Measurements from ENCODE around the gene NT5DC1.

Gene NT5DC1

DNA sequence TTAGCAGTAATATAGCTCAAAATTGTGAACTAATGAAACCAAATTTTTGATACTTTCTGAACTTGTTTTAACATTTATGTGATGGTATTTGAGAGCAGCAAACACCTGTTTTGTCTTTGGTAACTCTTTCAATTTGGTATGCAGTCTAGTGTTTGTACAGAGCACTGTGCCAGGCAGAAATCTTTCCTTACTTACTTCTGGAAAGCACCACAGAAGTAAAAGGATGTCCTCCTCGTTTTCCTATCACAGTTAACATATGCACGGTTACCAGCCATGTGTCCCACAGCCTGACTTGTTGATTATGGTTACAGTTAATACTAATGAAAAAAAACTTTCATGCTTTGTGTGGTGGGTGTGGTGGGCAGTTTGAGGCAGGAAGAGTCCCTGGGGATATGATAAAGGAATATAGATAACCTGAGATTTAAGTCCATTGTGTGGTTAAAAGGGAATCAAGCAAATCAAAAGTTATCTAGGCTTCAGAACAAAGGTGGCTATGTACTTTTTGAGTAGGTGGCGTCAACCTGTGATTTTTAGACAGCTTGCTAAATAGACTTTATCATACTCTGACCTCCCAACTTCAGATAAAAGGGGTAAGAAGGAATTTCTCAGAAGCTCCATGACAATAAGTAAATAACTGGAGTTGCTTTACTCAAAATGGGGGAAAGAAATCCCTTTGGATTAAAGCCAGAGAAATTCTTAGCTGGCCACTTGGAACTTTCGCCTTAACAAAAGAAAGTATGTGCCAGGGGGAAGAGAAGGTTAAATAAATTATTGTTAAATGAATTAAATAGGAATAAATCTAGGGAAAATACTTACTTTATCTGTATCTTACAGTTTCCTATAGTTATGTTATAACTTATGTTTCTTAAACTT, 45.4 kb downstream of the NT5DC1 start:
- Histone ChIP-seq H3K9me2 (replicated peaks; ENCODE audit: insufficient read depth, low read length) (no peaks in the 10 kb centered on the region), H3K9ac (ENCODE audit: low read length) (no peak overlapping the region), H3K79me2 (ENCODE audit: low read length) (no peaks in the 10 kb centered on the region), H3K36me3 (replicated peaks; ENCODE audit: insufficient read depth, low read length) (no peaks in the 10 kb centered on the region), H2AFZ (ENCODE audit: low read length) (no peak overlapping the region), H3K4me1 (ENCODE audit: low read length) (no peaks in the 10 kb centered on the region), H3K4me2 (ENCODE audit: low read depth, low read length) (no peak overlapping the region), H4K20me1 (ENCODE audit: insufficient read depth, low read length) (no peaks in the 10 kb centered on the region), H3F3A (ENCODE audit: insufficient read depth, low read length) (no peaks in the 10 kb centered on the region), H3K27ac (ENCODE audit: low read length) (no peak overlapping the region), H3K27me3 (replicated peaks; ENCODE audit: insufficient read depth, low read length) (no peaks in the 10 kb centered on the region), H3K4me3 (ENCODE audit: low read length) (no peak overlapping the region), H3K9me3 (replicated peaks; ENCODE audit: insufficient read depth, low read length) (no peaks in the 10 kb centered on the region)
- DNase-seq, result no peak
- TF ChIP-seq EZH2phosphoT487 (IDR thresholded peaks at IDR 0.05; ENCODE audit: low read length) (no peak), EZH2 (optimal IDR thresholded peaks at IDR 0.05; ENCODE audit: low read depth, low read length) (no peak)
- TF ChIP-seq, protein P1, sequence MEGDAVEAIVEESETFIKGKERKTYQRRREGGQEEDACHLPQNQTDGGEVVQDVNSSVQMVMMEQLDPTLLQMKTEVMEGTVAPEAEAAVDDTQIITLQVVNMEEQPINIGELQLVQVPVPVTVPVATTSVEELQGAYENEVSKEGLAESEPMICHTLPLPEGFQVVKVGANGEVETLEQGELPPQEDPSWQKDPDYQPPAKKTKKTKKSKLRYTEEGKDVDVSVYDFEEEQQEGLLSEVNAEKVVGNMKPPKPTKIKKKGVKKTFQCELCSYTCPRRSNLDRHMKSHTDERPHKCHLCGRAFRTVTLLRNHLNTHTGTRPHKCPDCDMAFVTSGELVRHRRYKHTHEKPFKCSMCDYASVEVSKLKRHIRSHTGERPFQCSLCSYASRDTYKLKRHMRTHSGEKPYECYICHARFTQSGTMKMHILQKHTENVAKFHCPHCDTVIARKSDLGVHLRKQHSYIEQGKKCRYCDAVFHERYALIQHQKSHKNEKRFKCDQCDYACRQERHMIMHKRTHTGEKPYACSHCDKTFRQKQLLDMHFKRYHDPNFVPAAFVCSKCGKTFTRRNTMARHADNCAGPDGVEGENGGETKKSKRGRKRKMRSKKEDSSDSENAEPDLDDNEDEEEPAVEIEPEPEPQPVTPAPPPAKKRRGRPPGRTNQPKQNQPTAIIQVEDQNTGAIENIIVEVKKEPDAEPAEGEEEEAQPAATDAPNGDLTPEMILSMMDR (IDR thresholded peaks at IDR 0.05; ENCODE audit: low read length), result no peak

DNA sequence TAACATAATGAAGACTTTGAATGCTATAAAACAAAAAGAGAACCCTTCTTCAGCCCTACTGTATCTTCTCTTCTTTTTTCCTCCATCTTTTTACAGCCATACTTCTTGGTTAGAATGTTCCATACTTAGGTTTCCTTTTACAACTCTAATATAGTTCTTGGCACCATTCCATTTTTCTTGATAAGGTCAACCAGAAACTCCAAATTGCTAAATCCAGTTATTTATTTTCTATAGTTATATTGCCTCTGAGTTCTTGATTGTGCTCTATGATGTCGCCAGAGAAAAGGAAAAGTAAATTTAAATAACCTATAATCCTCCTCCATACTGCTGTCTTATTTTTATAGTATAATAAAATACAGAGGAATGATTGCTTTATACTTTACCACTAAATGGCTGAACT, 52.0 kb downstream of the NT5DC1 start:
- Histone ChIP-seq H3K9me2 (replicated peaks; ENCODE audit: insufficient read depth, low read length) (no peaks in the 10 kb centered on the region), H3F3A (ENCODE audit: insufficient read depth, low read length) (no peaks in the 10 kb centered on the region), H3K79me2 (ENCODE audit: low read length) (no peaks in the 10 kb centered on the region), H3K4me1 (ENCODE audit: low read length) (no peaks in the 10 kb centered on the region), H3K4me2 (ENCODE audit: low read depth, low read length) (no peak overlapping the region), H3K9me3 (replicated peaks; ENCODE audit: insufficient read depth, low read length) (no peaks in the 10 kb centered on the region), H3K4me3 (ENCODE audit: low read length) (no peak overlapping the region), H3K36me3 (replicated peaks; ENCODE audit: insufficient read depth, low read length) (no peaks in the 10 kb centered on the region), H3K9ac (ENCODE audit: low read length) (no peak overlapping the region), H3K27me3 (replicated peaks; ENCODE audit: insufficient read depth, low read length) (no peaks in the 10 kb centered on the region), H2AFZ (ENCODE audit: low read length) (no peak overlapping the region), H4K20me1 (ENCODE audit: insufficient read depth, low read length) (no peaks in the 10 kb centered on the region), H3K27ac (ENCODE audit: low read length) (no peak overlapping the region)
- TF ChIP-seq EZH2phosphoT487 (IDR thresholded peaks at IDR 0.05; ENCODE audit: low read length) (no peak), EZH2 (optimal IDR thresholded peaks at IDR 0.05; ENCODE audit: low read depth, low read length) (no peak)
- TF ChIP-seq, protein P1 (IDR thresholded peaks at IDR 0.05; ENCODE audit: low read length), result no peak
- DNase-seq, result no peak

DNA sequence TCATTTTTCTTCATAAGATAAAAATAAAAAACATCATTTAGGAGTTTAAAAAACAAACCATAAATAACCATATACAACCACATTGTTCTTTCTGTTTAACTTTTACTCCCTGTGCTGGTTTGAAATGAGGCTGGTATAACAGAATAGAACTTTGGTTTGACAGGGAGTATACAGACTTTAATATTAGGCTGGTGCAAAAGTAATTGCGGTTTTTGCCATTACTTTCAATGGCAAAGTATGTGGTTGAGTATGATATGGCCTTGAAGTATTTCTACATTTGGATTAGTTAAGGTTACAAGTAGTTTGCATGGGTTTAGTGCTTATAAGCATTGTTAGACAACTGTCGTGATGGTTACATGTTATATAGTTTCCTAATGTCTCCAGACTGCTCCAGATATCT, 54.2 kb downstream of the NT5DC1 start:
- H3K9ac ChIP-seq (ENCODE audit: low read length), result no peak overlapping the region
- no peak overlapping the region for H3K4me2 ChIP-seq (ENCODE audit: low read depth, low read length)
- H3K9me2 ChIP-seq (replicated peaks; ENCODE audit: insufficient read depth, low read length), result no peaks in the 10 kb centered on the region
- no peak for TF ChIP-seq EZH2 (optimal IDR thresholded peaks at IDR 0.05; ENCODE audit: low read depth, low read length)
- TF ChIP-seq EZH2phosphoT487 (IDR thresholded peaks at IDR 0.05; ENCODE audit: low read length), result no peak
- TF ChIP-seq, protein P1 (IDR thresholded peaks at IDR 0.05; ENCODE audit: low read length), result no peak
- no peak overlapping the region for H3K27ac ChIP-seq (ENCODE audit: low read length)
- no peak for DNase-seq
- H3K36me3 ChIP-seq (replicated peaks; ENCODE audit: insufficient read depth, low read length), result no peaks in the 10 kb centered on the region
- no peak overlapping the region for H3K4me3 ChIP-seq (ENCODE audit: low read length)
- no peaks in the 10 kb centered on the region for H3K79me2 ChIP-seq (ENCODE audit: low read length)
- H3K4me1 ChIP-seq (ENCODE audit: low read length), result no peaks in the 10 kb centered on the region
- no peaks in the 10 kb centered on the region for H3F3A ChIP-seq (ENCODE audit: insufficient read depth, low read length)
- H4K20me1 ChIP-seq (ENCODE audit: insufficient read depth, low read length), result no peaks in the 10 kb centered on the region
- no peaks in the 10 kb centered on the region for H3K27me3 ChIP-seq (replicated peaks; ENCODE audit: insufficient read depth, low read length)
- no peak overlapping the region for H2AFZ ChIP-seq (ENCODE audit: low read length)
- H3K9me3 ChIP-seq (replicated peaks; ENCODE audit: insufficient read depth, low read length), result no peaks in the 10 kb centered on the region
